Right lobe of liver (tissue), 6 donors: ENCODE results near the gene TAF5L. TPM values are rescaled to one million over a fixed set of nuclear protein-coding genes. Genes with fewer than 3 reads are reported as not detected.
A peak's percentile ranks its signal among the peaks of the same experiment; 100 is the strongest.

ENCODE experiments used
- ATAC-seq, 4 donors: fragments of 200-7000 bp; cut with Tn5 transposase; one replicate each; pipeline ENCODE4 v1.9.1; 2020; ENCODE audit warnings: mild to moderate bottlenecking in 4 of 4, moderate library complexity in 4 of 4
- DNase-seq, 3 donors: peaks; one replicate each; pipeline ENCODE4 v3.0.0-alpha.2; 2020
- H3K27ac ChIP-seq, 3 donors: fragments of 200-600 bp; one replicate each; pipeline ENCODE4 v1.8.0; 2022
- H3K27me3 ChIP-seq, 2 donors: fragments of 200-600 bp; one replicate each; pipeline ENCODE4 v1.8.0; 2022
- H3K36me3 ChIP-seq, 4 donors: fragments of 200-600 bp; sonication (generic) in 1 of 4; one replicate each; pipeline versions ENCODE4 v1.5.1 to v1.8.0; 2017 to 2022; ENCODE audit warnings: control low read depth in 1 of 4
- H3K4me1 ChIP-seq, 4 donors: fragments of 200-600 bp; sonication (generic) in 1 of 4; one replicate each; pipeline versions ENCODE4 v1.5.1 to v1.8.0; 2017 to 2022; ENCODE audit warnings: control low read depth in 1 of 4
- H3K4me3 ChIP-seq, 3 donors: fragments of 200-600 bp; one replicate each; pipeline ENCODE4 v1.8.0; 2022
- H3K9me3 ChIP-seq, 4 donors: fragments of 200-600 bp; sonication (generic) in 1 of 4; one replicate each; pipeline versions ENCODE4 v1.5.1 to v1.8.0; 2017 to 2022; ENCODE audit warnings: control low read depth in 1 of 4
- POLR2A ChIP-seq: fragments of 450-650 bp; IDR thresholded peaks from one replicate; pipeline ENCODE4 v1.6.1; 2017; ENCODE audit warnings: antibody characterized with exemption, mild to moderate bottlenecking
- WGBS: methylation state at CpG from one replicate; pipeline ENCODE4 v1.1.6; 2018; ENCODE audit warnings: low coverage, low lambda C conversion rate; ENCODE audit not compliant: insufficient coverage; ENCODE audit errors: missing lambda C conversion rate; 5-methylcytosine and 5-hydroxymethylcytosine counted together
- intact Hi-C, 2 donors: fragments of 100-400 bp; cut with DNase I; formaldehyde crosslinking; loops; one replicate each; pipeline versions ENCODE4 v1.11.2 to v1.14.1; 2022
- total RNA-seq, 6 experiments: library from RNA; depleted of rRNA in 2 of 6; stranded (reverse); fragments of >200 nt in 2 of 6; fragmentation: NEBNext Ultra II Directional in 3 of 6; extraction: Animal tissue kit (Norgen Biotek cat#: 25700) in 3 of 6; gene quantifications; one replicate each; pipeline versions ENCODE4 v1.1.0 to v1.2.4, GENCODE V29; 2016 to 2023
- TF ChIP-seq, protein P1 (sequence below), 4 donors: fragments of 200-600 bp in 3 of 4; fragments of 450-650 bp in 1 of 4; IDR thresholded peaks; one replicate each; pipeline versions ENCODE4 v1.5.1 to v1.8.0; 2016 to 2022; ENCODE audit warnings: antibody characterized with exemption in 4 of 4, mild to moderate bottlenecking in 2 of 4
- donor health status: DM: no; HTN: yes; CAD: no.
- donor health status: DM: no; HTN: no; CAD: no.
- donor health status: DM: no; HTN: no; CAD: no.
- donor health status: DM: no; HTN: yes; CAD: no.
- donor health status: DM: no; HTN: yes; CAD: no.

The TAF5L gene
- total RNA-seq, 6 experiments from 2014 or later = 7.6 to 14.0 (median 9.9) TPM

DNA sequence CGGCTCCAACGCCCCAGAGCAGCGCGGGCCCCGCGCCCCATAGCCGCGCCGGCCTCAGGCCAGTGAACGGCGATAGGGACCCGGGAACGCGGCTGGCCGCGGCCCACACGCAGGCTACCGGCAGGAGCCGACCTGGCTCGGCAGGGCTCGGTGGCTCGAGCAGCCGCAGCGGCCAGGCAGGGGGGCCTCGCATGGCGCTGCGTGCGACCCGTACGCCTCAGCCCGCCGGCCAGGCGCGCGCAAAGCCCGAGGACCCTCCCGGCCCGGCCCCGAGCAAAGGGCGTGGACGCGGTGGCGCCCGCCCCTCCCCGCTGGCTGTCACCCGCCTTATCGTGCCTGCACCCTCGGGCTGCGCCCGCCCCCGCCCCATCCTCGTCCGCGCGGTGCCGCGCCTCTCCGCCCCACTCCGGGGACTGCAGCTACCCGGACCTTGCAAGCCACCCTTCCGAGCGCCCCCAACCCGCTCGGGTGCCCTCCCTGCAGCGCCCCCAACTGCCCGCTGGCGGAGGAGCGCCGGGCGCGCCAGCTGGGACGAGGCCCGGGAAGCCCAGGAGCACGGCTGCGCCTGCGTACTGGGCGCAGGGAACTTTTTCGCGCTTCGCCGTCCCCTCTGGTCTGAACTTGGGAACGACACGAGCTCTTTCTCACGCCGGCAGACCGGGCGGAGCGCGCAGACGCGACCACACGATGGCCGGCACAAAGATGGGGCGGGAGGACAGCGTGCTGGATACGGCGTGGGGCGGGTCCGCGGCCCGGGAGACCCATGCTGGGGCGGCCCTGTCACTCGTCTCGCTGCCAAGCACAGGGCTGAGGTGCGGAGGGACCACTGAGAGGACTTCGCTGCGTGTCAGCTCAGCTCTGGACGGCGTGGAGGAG is 67.2 kb downstream of the TAF5L start, which contains the start of gene ABCB10:
TSS of gene ABCB10 (minus strand) at position 248 of the 876 bp plus-strand sequence. CDS start at position 193, 55 bp downstream.
- peak within 1 kb of the TSS; percentile 78 to 86 (median 82) for H3K4me3 ChIP-seq
- no peaks in the 10 kb centered on the region for H3K36me3 ChIP-seq
- H3K27ac ChIP-seq = peak within 1 kb of the TSS; percentile 62 to 87 (median 87)
- peak; percentile 60 for TF ChIP-seq POLR2A
- TF ChIP-seq, protein P1, sequence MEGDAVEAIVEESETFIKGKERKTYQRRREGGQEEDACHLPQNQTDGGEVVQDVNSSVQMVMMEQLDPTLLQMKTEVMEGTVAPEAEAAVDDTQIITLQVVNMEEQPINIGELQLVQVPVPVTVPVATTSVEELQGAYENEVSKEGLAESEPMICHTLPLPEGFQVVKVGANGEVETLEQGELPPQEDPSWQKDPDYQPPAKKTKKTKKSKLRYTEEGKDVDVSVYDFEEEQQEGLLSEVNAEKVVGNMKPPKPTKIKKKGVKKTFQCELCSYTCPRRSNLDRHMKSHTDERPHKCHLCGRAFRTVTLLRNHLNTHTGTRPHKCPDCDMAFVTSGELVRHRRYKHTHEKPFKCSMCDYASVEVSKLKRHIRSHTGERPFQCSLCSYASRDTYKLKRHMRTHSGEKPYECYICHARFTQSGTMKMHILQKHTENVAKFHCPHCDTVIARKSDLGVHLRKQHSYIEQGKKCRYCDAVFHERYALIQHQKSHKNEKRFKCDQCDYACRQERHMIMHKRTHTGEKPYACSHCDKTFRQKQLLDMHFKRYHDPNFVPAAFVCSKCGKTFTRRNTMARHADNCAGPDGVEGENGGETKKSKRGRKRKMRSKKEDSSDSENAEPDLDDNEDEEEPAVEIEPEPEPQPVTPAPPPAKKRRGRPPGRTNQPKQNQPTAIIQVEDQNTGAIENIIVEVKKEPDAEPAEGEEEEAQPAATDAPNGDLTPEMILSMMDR (IDR thresholded peaks at IDR 0.05) = peak; percentile 75 to 83 (median 80)
- under 1% methylated on average over 22 of the region's 109 CpGs for WGBS
- H3K27me3 ChIP-seq = no peaks in the 10 kb centered on the region
- DNase-seq (peak; percentile 96 to 98 (median 98)), ATAC-seq (peak; percentile 88 to 95 (median 93))
- H3K9me3 ChIP-seq = no peaks in the 10 kb centered on the region
- H3K4me1 ChIP-seq = peaks cover 0 to 20% (median 6%) of the 10 kb centered on the region in 4 donors
- intact Hi-C loops = no loop called here

DNA sequence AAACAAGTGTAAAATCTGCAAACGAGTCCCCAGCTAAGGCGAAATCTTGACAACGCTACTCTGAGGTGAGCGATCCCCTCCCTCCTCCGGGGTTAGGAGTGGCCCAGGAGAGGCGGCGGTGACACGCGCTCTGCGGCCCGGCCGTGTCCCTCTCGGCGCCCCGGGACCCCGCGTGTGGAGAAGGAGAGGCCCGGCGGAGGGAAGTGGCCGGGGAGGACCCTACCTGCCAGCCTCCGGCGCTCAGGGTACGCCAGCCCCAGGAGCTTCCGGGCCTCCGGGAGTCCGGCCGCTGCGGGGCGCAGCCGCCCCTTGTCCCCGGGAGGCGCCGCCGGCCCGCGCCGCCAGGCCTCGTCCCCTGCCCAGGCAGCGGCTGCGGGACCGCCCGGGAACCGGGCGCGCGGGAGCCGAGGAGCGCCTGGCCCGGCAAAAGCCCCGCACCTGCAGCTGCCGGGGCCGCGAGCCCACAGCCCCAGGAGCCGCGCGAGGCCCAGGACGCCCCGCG is 68.0 kb downstream of the TAF5L start:
- ATAC-seq (peak; percentile 19 to 37 (median 25)), DNase-seq (peak; percentile 67 to 72 (median 70))
- WGBS = 0% methylated on average over 8 of the region's 59 CpGs
- no peaks in the 10 kb centered on the region for H3K9me3 ChIP-seq
- intact Hi-C loops = no loop called here
- no peaks in the 10 kb centered on the region for H3K27me3 ChIP-seq
- H3K4me3 ChIP-seq = peak overlapping the region; percentile 78 to 86 (median 82)
- H3K27ac ChIP-seq = peak overlapping the region; percentile 62 to 87 (median 70)
- H3K36me3 ChIP-seq = no peaks in the 10 kb centered on the region
- H3K4me1 ChIP-seq = peaks cover 0 to 20% (median 6%) of the 10 kb centered on the region in 4 donors
- TF ChIP-seq POLR2A = no peak
- TF ChIP-seq, protein P1 (IDR thresholded peaks at IDR 0.05) = peak in 2 of 4 donors; percentile 14 to 24

DNA sequence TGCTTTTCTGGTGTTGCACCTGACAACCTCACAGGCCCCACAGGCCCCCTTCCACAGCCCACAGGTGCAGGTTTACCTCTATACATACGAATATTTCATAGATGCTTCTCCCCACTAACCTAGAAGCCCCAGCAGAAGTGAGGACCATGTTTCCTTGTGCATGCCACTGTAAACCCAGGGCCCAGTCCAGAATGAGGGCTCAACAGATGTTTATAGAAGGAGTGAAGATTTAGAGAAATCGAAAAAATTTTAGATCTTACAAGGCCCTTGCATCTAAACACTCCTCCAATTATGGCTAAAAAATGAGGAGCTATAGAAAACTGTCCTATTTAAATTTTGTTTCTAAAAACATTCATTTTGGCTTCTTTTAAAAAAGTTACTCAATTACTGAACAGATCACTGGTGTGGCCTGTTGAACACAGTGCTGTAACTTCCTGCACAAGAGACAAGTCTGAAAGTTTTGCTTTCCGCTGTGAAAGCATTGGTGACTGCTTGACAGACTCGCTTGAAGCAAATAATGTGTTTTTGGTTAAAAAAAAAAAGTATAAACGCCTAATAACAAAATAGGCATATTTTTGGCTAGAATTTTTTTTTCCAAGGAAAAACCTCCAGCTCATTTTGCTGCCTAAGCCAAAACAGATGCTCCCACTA is 68.6 kb downstream of the TAF5L start:
- TF ChIP-seq, protein P1 (IDR thresholded peaks at IDR 0.05) = no peak
- no peak for TF ChIP-seq POLR2A
- DNase-seq (no peak), ATAC-seq (no peak)
- intact Hi-C loops = no loop called here
- no peaks in the 10 kb centered on the region for H3K36me3 ChIP-seq
- no peaks in the 10 kb centered on the region for H3K9me3 ChIP-seq
- WGBS = 36% methylated on average over 5 of the region's 5 CpGs
- H3K27ac ChIP-seq = peak overlapping the region in 2 of 3 donors; percentile 70 to 87
- H3K27me3 ChIP-seq = no peaks in the 10 kb centered on the region
- H3K4me1 ChIP-seq = peaks cover 0 to 20% (median 6%) of the 10 kb centered on the region in 4 donors
- H3K4me3 ChIP-seq = peak overlapping the region; percentile 78 to 86 (median 82)

DNA sequence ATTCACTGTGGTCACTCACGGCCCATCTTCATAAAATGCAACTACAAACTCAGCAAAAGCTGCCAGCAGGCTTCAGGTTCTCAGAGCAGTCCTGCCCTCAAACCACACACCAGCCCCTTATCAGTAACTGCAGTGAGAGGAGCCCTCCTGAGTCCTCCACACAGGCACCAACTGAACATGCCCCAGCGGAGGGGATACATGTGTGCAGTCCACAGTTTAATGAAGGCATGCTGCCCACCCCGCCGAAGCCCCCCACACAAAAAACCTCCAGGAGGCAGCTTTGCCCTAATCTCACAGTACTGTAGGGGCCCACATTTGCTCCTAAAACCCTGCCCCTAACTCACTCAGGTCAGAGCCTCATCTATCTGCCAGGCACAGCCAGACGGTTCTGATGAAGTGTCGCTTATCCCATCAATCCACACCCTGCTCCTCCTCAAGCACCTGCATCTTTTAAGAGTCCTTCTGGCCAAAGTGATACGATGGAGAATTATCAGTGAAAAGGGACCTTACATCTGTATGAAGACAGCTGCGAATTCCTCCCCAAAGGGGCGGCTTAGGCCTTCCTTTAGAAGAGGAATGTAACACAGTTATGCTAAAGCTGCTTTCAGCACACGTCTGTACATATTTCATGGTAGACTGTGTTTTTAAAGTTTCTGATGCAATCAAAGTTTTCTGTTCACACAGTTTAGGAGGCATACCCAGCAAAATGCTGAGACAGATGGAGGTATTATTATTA is 70.9 kb downstream of the TAF5L start:
- peaks cover 0 to 35% (median 15%) of the 10 kb centered on the region in 4 donors for H3K4me1 ChIP-seq
- TF ChIP-seq, protein P1 (IDR thresholded peaks at IDR 0.05) = no peak
- no peak for TF ChIP-seq POLR2A
- no peaks in the 10 kb centered on the region for H3K9me3 ChIP-seq
- no peak overlapping the region for H3K27ac ChIP-seq
- DNase-seq (no peak), ATAC-seq (no peak)
- WGBS = 70% methylated on average over 6 of the region's 10 CpGs
- no peaks in the 10 kb centered on the region for H3K36me3 ChIP-seq
- intact Hi-C loops = no loop called here
- no peaks in the 10 kb centered on the region for H3K27me3 ChIP-seq
- H3K4me3 ChIP-seq = no peak overlapping the region
